HepG2 (cell line): ENCODE data around the gene UTS2R. TPM values are rescaled to one million over a fixed set of nuclear protein-coding genes. Genes with fewer than 3 reads are reported as not detected.

ENCODE experiments used
- BRCA1 ChIP-seq: sonication (generic); formaldehyde crosslinking; IDR thresholded peaks from 2 replicates; pipeline ENCODE4 v1.4.0; 2020; ENCODE audit warnings: missing genetic modification reagents
- FOXA1 ChIP-seq, 2 experiments: fragments of 450-650 bp in 1 of 2; sonication (generic) in 1 of 2; formaldehyde crosslinking in 1 of 2; IDR thresholded peaks; 2 replicates each; pipeline versions ENCODE4 v1.4.0 to v1.6.1; 2016 to 2020; ENCODE audit warnings: missing genetic modification reagents in 1 of 2
- HDAC2 ChIP-seq: sonication (generic); formaldehyde crosslinking; IDR thresholded peaks from 2 replicates; pipeline ENCODE4 v1.4.0; 2020; ENCODE audit warnings: missing genetic modification reagents
- HIVEP1 ChIP-seq: sonication (generic); formaldehyde crosslinking; IDR thresholded peaks from 2 replicates; pipeline ENCODE4 v1.4.0; 2020; ENCODE audit warnings: mild to moderate bottlenecking, missing genetic modification reagents
- MED1 ChIP-seq: sonication (generic); formaldehyde crosslinking; IDR thresholded peaks from 2 replicates; pipeline ENCODE4 v1.4.0; 2020; ENCODE audit warnings: missing genetic modification reagents
- MED8 ChIP-seq: sonication (generic); formaldehyde crosslinking; IDR thresholded peaks from 2 replicates; pipeline ENCODE4 v1.8.1; 2023; ENCODE audit warnings: mild to moderate bottlenecking, missing genetic modification reagents; ENCODE audit not compliant: insufficient replicate concordance
- MTF1 ChIP-seq: sonication (generic); formaldehyde crosslinking; IDR thresholded peaks from 2 replicates; pipeline ENCODE4 v1.5.0; 2020; ENCODE audit warnings: missing genetic modification reagents
- RELA ChIP-seq: sonication (generic); formaldehyde crosslinking; IDR thresholded peaks from 2 replicates; pipeline ENCODE4 v1.4.0; 2020; ENCODE audit warnings: missing genetic modification reagents
- SRSF9 ChIP-seq: fragments of 200-400 bp; formaldehyde crosslinking; IDR thresholded peaks from 2 replicates; pipeline ENCODE4 v1.6.1; 2018; ENCODE audit warnings: borderline replicate concordance, mild to moderate bottlenecking, low read depth, low read length; ENCODE audit not compliant: insufficient read depth, poor library complexity, severe bottlenecking
- THYN1 ChIP-seq: sonication (generic); formaldehyde crosslinking; IDR thresholded peaks from 2 replicates; pipeline ENCODE4 v1.8.1; 2023; ENCODE audit warnings: low read depth, mild to moderate bottlenecking, moderate library complexity, missing genetic modification reagents, borderline replicate concordance
- ZNF296 ChIP-seq: sonication (generic); formaldehyde crosslinking; conservative IDR thresholded peaks from 2 replicates; pipeline ENCODE4 v1.5.0; 2020; ENCODE audit warnings: mild to moderate bottlenecking, missing genetic modification reagents
- ZNF792 ChIP-seq: IDR thresholded peaks from 2 replicates; pipeline ENCODE4 v1.6.1; 2016
- polyA plus RNA-seq, 8 experiments: library from polyadenylated mRNA; depleted of rRNA in 3 of 8; stranded (reverse) in 7 of 8; unstranded in 1 of 8; fragments of >200 nt; fragmentation: Illumina TruSeq in 4 of 8; extraction: Trizol in 4 of 8; gene quantifications; 2 replicates each; pipeline versions ENCODE4 v1.2.1 to v1.2.3, GENCODE V29; 2011 to 2016; ENCODE audit warnings: low read depth in 4 of 8, missing spikeins in 1 of 8, mixed read lengths in 1 of 8; ENCODE audit not compliant: insufficient read depth in 1 of 8
- total RNA-seq, 5 experiments: library from RNA; depleted of rRNA; stranded (reverse); fragments of >200 nt; fragmentation: Illumina TruSeq; extraction: Trizol; gene quantifications; 2 replicates each; pipeline ENCODE4 v1.2.3, GENCODE V29; 2016; ENCODE audit warnings: low read depth in 1 of 5
- TF ChIP-seq, protein P1 (sequence below): IDR thresholded peaks from 2 replicates; pipeline ENCODE4 v1.6.1; 2012; ENCODE audit warnings: low read depth, low read length, improper control_type of control experiment
- TF ChIP-seq, protein P2 (sequence below): sonication (generic); formaldehyde crosslinking; IDR thresholded peaks from 2 replicates; pipeline ENCODE4 v1.5.0; 2020; ENCODE audit warnings: missing genetic modification reagents, mild to moderate bottlenecking, borderline replicate concordance
- TF ChIP-seq, protein P3 (sequence below): IDR thresholded peaks from 2 replicates; pipeline ENCODE4 v1.6.1; 2016
- TF ChIP-seq, protein P4 (sequence below): sonication (generic); formaldehyde crosslinking; IDR thresholded peaks from 2 replicates; pipeline ENCODE4 v1.8.0; 2022; ENCODE audit warnings: missing genetic modification reagents, low read depth, mild to moderate bottlenecking, borderline replicate concordance
- TF ChIP-seq, protein P5 (sequence below): sonication (generic); formaldehyde crosslinking; IDR thresholded peaks from 2 replicates; pipeline ENCODE4 v1.5.1; 2020; ENCODE audit warnings: missing genetic modification reagents, mild to moderate bottlenecking, borderline replicate concordance
- TF ChIP-seq, protein P6 (sequence below): sonication (generic); formaldehyde crosslinking; IDR thresholded peaks from 2 replicates; pipeline ENCODE4 v1.4.0; 2020; ENCODE audit warnings: missing genetic modification reagents
- TF ChIP-seq, protein P7 (sequence below): sonication (generic); formaldehyde crosslinking; IDR thresholded peaks from 2 replicates; pipeline ENCODE4 v1.5.0; 2020; ENCODE audit warnings: mild to moderate bottlenecking, missing genetic modification reagents

UTS2R gene
- total and polyA plus RNA-seq, 2 of the 13 experiments (the other 11 are each of a cell fraction or from before 2014, with no cell fraction given): 0.13 to 0.15 TPM

DNA sequence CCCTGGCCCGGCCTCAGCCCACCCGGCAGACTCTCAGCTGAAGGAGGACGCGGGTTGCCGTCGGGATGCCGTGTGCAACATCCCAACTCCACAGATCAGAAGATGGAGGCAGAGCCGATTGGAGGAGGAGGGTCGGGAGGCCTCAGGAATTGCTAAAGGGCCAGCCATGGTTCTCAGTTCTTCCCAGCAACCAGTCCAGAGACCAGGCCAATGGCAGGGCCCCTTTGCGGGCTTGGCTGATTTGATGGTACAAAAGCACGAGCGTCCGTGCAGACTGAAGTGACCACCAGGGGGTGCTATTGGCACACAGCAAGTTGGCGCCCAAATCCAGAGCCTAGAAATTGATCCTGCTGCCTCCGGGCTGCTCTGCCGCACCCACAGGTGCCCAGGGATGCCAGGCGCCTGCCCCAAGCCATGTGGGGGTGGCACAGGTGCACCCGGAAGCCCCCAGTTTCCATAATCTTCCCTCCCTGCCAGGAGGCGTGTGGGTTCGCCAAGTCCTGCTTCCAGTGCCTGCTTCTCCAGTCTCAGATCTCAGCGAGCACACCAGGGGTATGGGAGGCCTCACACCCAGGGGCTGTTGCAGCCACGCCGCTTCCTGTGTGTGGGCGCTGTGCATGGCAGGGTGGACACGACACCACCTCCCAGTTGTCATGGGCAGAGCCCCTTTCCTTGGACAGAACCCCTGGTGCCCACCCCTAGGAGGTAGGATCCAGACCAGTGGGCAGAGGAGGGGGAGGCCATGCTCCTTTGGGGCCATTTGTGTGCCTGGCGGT is 19.7 kb upstream of the UTS2R start (continued):
- TF ChIP-seq, protein P1, sequence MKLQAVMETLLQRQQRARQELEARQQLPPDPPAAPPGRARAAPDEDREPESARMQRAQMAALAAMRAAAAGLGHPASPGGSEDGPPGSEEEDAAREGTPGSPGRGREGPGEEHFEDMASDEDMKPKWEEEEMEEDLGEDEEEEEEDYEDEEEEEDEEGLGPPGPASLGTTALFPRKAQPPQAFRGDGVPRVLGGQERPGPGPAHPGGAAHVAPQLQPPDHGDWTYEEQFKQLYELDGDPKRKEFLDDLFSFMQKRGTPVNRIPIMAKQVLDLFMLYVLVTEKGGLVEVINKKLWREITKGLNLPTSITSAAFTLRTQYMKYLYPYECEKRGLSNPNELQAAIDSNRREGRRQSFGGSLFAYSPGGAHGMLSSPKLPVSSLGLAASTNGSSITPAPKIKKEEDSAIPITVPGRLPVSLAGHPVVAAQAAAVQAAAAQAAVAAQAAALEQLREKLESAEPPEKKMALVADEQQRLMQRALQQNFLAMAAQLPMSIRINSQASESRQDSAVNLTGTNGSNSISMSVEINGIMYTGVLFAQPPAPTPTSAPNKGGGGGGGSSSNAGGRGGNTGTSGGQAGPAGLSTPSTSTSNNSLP: no peak; the same call in 1 of the 2 replicates
- TF ChIP-seq, protein P2, sequence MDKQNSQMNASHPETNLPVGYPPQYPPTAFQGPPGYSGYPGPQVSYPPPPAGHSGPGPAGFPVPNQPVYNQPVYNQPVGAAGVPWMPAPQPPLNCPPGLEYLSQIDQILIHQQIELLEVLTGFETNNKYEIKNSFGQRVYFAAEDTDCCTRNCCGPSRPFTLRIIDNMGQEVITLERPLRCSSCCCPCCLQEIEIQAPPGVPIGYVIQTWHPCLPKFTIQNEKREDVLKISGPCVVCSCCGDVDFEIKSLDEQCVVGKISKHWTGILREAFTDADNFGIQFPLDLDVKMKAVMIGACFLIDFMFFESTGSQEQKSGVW (CRISPR knock-in tag): no peak
- TF ChIP-seq RELA (CRISPR knock-in tag) (no peak), MED8 (peak; percentile 35), MED1 (CRISPR knock-in tag) (peak; percentile 43), ZNF296 (CRISPR knock-in tag) (no peak), HIVEP1 (CRISPR knock-in tag) (peak; percentile 44), FOXA1 (IDR thresholded peaks at IDR 0.05) (no peak), FOXA1 (CRISPR knock-in tag; IDR thresholded peaks at IDR 0.05) (no peak), THYN1 (CRISPR knock-in tag) (no peak), MTF1 (no peak), BRCA1 (CRISPR knock-in tag) (no peak), SRSF9 (no peak), ZNF792 (CRISPR knock-in tag) (0 out of 2 replicates have a peak, but pooled peaks have one; percentile 13), HDAC2 (0 out of 2 replicates have a peak, but pooled peaks have one; percentile 31)
- TF ChIP-seq, protein P3, sequence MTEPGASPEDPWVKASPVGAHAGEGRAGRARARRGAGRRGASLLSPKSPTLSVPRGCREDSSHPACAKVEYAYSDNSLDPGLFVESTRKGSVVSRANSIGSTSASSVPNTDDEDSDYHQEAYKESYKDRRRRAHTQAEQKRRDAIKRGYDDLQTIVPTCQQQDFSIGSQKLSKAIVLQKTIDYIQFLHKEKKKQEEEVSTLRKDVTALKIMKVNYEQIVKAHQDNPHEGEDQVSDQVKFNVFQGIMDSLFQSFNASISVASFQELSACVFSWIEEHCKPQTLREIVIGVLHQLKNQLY (CRISPR knock-in tag): no peak
- TF ChIP-seq, protein P4, sequence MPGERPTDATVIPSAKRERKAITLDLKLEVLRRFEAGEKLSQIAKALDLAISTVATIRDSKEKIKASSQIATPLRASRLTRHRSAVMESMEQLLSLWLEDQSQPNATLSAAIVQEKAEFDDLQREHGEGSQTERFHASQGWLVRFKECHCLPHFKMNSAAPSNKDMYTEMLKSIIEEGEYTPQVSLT: no peak
- TF ChIP-seq, protein P5, sequence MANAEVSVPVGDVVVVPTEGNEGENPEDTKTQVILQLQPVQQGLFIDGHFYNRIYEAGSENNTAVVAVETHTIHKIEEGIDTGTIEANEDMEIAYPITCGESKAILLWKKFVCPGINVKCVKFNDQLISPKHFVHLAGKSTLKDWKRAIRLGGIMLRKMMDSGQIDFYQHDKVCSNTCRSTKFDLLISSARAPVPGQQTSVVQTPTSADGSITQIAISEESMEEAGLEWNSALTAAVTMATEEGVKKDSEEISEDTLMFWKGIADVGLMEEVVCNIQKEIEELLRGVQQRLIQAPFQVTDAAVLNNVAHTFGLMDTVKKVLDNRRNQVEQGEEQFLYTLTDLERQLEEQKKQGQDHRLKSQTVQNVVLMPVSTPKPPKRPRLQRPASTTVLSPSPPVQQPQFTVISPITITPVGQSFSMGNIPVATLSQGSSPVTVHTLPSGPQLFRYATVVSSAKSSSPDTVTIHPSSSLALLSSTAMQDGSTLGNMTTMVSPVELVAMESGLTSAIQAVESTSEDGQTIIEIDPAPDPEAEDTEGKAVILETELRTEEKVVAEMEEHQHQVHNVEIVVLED (CRISPR knock-in tag): 0 out of 2 replicates have a peak, but pooled peaks have one; percentile 42
- TF ChIP-seq, protein P6, sequence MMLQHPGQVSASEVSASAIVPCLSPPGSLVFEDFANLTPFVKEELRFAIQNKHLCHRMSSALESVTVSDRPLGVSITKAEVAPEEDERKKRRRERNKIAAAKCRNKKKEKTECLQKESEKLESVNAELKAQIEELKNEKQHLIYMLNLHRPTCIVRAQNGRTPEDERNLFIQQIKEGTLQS (CRISPR knock-in tag): no peak
- TF ChIP-seq, protein P7, sequence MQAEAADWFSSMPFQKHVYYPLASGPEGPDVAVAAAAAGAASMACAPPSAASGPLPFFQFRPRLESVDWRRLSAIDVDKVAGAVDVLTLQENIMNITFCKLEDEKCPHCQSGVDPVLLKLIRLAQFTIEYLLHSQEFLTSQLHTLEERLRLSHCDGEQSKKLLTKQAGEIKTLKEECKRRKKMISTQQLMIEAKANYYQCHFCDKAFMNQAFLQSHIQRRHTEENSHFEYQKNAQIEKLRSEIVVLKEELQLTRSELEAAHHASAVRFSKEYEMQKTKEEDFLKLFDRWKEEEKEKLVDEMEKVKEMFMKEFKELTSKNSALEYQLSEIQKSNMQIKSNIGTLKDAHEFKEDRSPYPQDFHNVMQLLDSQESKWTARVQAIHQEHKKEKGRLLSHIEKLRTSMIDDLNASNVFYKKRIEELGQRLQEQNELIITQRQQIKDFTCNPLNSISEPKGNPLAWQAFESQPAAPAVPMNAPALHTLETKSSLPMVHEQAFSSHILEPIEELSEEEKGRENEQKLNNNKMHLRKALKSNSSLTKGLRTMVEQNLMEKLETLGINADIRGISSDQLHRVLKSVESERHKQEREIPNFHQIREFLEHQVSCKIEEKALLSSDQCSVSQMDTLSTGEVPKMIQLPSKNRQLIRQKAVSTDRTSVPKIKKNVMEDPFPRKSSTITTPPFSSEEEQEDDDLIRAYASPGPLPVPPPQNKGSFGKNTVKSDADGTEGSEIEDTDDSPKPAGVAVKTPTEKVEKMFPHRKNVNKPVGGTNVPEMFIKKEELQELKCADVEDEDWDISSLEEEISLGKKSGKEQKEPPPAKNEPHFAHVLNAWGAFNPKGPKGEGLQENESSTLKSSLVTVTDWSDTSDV: no peak
